Measurements from ENCODE around the gene RMND1. TPM values are rescaled to one million over a fixed set of nuclear protein-coding genes. Genes with fewer than 3 reads are reported as not detected.

RMND1 gene
- total RNA-seq, 4 donors from 2014 or later = 25.8 to 32.6 (median 28.8) TPM

GRCh38 chr6:151440930-151441329, 11.0 kb downstream of the RMND1 start:
- no peak for TF ChIP-seq CTCF (IDR thresholded peaks at IDR 0.05; ENCODE audit: low read depth)

- TF ChIP-seq CTCF (IDR thresholded peaks at IDR 0.05; ENCODE audit: low read depth) = no peak
These were observed 11.4 kb downstream of the RMND1 start for GRCh38 chr6:151440498-151440897.

GRCh38 chr6:151437401-151437800, 14.5 kb downstream of the RMND1 start:
- no peak for TF ChIP-seq CTCF (IDR thresholded peaks at IDR 0.05; ENCODE audit: low read depth)

- no peak for TF ChIP-seq CTCF (IDR thresholded peaks at IDR 0.05; ENCODE audit: low read depth)
These were observed 15.1 kb downstream of the RMND1 start for GRCh38 chr6:151436802-151437201.

GRCh38 chr6:151436300-151436699, 15.6 kb downstream of the RMND1 start:
- TF ChIP-seq CTCF (IDR thresholded peaks at IDR 0.05; ENCODE audit: low read depth) = no peak

GRCh38 chr6:151434369-151434768, 17.6 kb downstream of the RMND1 start:
- no peak for TF ChIP-seq CTCF (IDR thresholded peaks at IDR 0.05; ENCODE audit: low read depth)

GRCh38 chr6:151432651-151433050, 19.3 kb downstream of the RMND1 start:
- TF ChIP-seq CTCF (IDR thresholded peaks at IDR 0.05; ENCODE audit: low read depth) = no peak

Data from subcutaneous adipose tissue (tissue), 4 donors.